ENCODE data around the gene UBE2L3. TPM values are rescaled to one million over a fixed set of nuclear protein-coding genes. Genes with fewer than 3 reads are reported as not detected.
"Not testable (repeated sequence)": the region's sequence is repeated elsewhere in the genome, so short reads cannot be mapped to it uniquely, and the experiment has no call there.

UBE2L3 gene
- polyA plus RNA-seq, 1 of the 3 experiments (the other 2 are of a cell fraction) = 41.2 TPM

DNA sequence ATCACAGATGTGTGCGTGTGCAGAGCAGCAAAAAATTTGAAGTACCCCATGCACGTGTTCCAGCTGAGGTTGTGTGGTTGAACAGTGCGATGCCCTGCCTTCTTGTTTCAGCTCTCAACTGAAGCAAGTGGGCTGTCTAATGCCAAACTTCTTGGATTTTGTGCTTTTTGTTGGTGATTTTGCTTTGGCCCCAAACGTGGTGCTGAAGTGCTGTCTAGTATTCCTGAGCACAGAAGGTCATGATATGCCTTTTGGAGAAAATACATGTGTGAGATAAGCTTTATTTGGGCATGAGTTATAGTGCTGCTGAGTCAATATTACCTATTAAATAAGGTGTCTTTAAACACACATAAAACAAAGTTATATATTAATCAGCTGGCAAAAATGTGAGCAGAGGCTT is 48.2 kb downstream of the UBE2L3 start:
- Histone ChIP-seq H3K79me2 (ENCODE audit: insufficient read depth) (peaks cover 100% of the 10 kb centered on the region), H3K4me3 (ENCODE audit: low read depth in 2 of 2, low read length in 1 of 2) (no peak overlapping the region), H3K9ac (no peak overlapping the region), H4K20me1 (ENCODE audit: insufficient read depth) (peaks cover 84% of the 10 kb centered on the region), H3K9me2 (no peaks in the 10 kb centered on the region), H3K27me3 (ENCODE audit: insufficient read depth) (no peaks in the 10 kb centered on the region), H2AFZ (ENCODE audit: low read depth) (no peak overlapping the region), H3K4me2 (no peak overlapping the region), H3K9me3 (no peaks in the 10 kb centered on the region), H3F3A (replicated peaks; ENCODE audit: insufficient read depth) (no peaks in the 10 kb centered on the region), H3K4me1 (ENCODE audit: control insufficient read depth in 1 of 2, insufficient read depth in 2 of 2, low read depth in 1 of 2, low read length in 1 of 2) (no peaks in the 10 kb centered on the region; a peak in 1 of 4 replicates), H3K27ac (ENCODE audit: low read depth in 2 of 2, low read length in 1 of 2) (no peak overlapping the region), H3K36me3 (replicated peaks in 1 of 2; ENCODE audit: control insufficient read depth in 1 of 2, insufficient read depth in 2 of 2, low read length in 1 of 2) (peaks cover 8 to 25% of the 10 kb centered on the region in 2 experiments)
- no peak for DNase-seq
- POLR2A ChIA-PET = no interaction called here
- 71% methylated on average over 4 of the region's 4 CpGs for WGBS (ENCODE audit: low lambda C conversion rate)
- no peak for TF ChIP-seq SIN3A (IDR thresholded peaks at IDR 0.05; ENCODE audit: borderline replicate concordance, low read depth, low read length)
- TF ChIP-seq RCOR1 (IDR thresholded peaks at IDR 0.05; ENCODE audit: low read length) = no peak
- no peak for TF ChIP-seq USF2 (IDR thresholded peaks at IDR 0.05; ENCODE audit: borderline replicate concordance, low read depth, low read length)
- TF ChIP-seq RFX5 (IDR thresholded peaks at IDR 0.05; ENCODE audit: low read length) = no peak
- TF ChIP-seq MEF2A (IDR thresholded peaks at IDR 0.05; ENCODE audit: borderline replicate concordance, low read depth) = no peak
- TF ChIP-seq FOXJ3 (CRISPR knock-in tag; IDR thresholded peaks at IDR 0.05) = no peak
- no peak for TF ChIP-seq SMC3 (IDR thresholded peaks at IDR 0.05; ENCODE audit: low read depth, low read length)
- no peak for TF ChIP-seq ELF1 (IDR thresholded peaks at IDR 0.05)
- no peak for TF ChIP-seq EZH2phosphoT487 (IDR thresholded peaks at IDR 0.05; ENCODE audit: borderline replicate concordance, low read depth)
- TF ChIP-seq, protein P1, sequence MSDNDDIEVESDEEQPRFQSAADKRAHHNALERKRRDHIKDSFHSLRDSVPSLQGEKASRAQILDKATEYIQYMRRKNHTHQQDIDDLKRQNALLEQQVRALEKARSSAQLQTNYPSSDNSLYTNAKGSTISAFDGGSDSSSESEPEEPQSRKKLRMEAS (IDR thresholded peaks at IDR 0.05; ENCODE audit: low read depth) = no peak
- CTCF ChIA-PET = interaction anchor here (0.6 to 3.3 kb wide), 3 partner anchors 9 to 27 kb away, joined by 3 to 19 read pairs (median 4); partner anchors contain the start of genes SDF2L1 and YDJC

DNA sequence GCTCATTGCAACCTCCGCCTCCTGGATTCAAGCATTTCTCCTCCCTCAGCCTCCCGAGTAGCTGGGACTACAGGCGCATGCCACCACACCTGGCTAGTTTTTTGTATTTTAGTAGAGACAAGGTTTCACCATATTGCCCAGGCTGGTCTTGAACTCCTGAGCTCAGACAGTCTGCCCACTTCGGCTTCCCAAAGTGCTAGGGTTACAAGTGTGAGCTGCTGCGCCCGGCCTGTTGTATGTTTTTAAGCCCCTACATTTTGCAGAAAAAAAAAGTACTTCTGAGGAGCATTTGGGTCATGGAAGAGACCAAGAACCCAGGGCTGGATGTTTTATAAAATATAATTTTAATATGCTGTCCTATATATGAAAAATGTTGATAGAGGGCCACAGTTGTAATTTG is 49.8 kb downstream of the UBE2L3 start:
- ChIA-PET POLR2A (interaction anchor here (1.4 kb wide), 1 partner anchor 11 kb away, joined by 6 read pairs; no protein-coding TSS in a partner anchor), CTCF (interaction anchor here (0.7 kb wide), 1 partner anchor 12 kb away, joined by 3 read pairs; no protein-coding TSS in a partner anchor)
- not testable (repeated sequence) for H3K9me2 ChIP-seq; H3K9ac ChIP-seq; H3F3A ChIP-seq (replicated peaks; ENCODE audit: insufficient read depth); H3K9me3 ChIP-seq; H2AFZ ChIP-seq (ENCODE audit: low read depth); H3K27me3 ChIP-seq (ENCODE audit: insufficient read depth); H3K4me3 ChIP-seq (ENCODE audit: low read depth in 2 of 2, low read length in 1 of 2); H3K4me1 ChIP-seq (ENCODE audit: control insufficient read depth in 1 of 2, insufficient read depth in 2 of 2, low read depth in 1 of 2, low read length in 1 of 2); DNase-seq; H3K4me2 ChIP-seq; H3K27ac ChIP-seq (ENCODE audit: low read depth in 2 of 2, low read length in 1 of 2)
- WGBS (ENCODE audit: low lambda C conversion rate) = 97% methylated on average over 6 of the region's 6 CpGs
- Histone ChIP-seq H3K36me3 (replicated peaks in 1 of 2; ENCODE audit: control insufficient read depth in 1 of 2, insufficient read depth in 2 of 2, low read length in 1 of 2) (peaks cover 14 to 25% of the 10 kb centered on the region in 2 experiments), H4K20me1 (ENCODE audit: insufficient read depth) (peaks cover 81% of the 10 kb centered on the region), H3K79me2 (ENCODE audit: insufficient read depth) (peaks cover 100% of the 10 kb centered on the region)

DNA sequence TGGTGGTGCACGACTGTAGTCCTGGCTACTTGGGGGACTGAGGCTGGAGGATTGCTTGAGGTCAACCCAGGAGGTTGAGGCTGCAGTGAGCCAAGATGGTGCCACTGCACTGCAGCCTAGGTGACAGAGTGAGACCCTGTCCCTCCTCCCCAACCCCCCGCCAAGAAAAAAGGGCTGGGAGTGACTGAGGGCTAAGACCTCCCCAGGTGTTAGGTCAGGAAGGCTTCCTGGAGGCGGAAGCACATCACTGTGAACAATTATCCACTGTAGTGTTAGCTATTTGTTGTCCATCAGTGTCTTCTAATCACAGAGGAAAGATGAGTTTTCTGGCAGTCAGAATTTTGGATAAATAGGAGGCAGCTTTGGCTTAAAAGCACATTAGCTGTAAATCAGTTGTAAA is 53.5 kb downstream of the UBE2L3 start:
- H3K9me3 ChIP-seq = no peaks in the 10 kb centered on the region
- no peak overlapping the region for H3K27ac ChIP-seq (ENCODE audit: low read depth in 2 of 2, low read length in 1 of 2)
- ChIA-PET CTCF (interaction anchor here (0.7 to 1.4 kb wide), 3 partner anchors 8 to 26 kb away, joined by 3 to 5 read pairs (median 4); partner anchors contain the start of gene SDF2L1), POLR2A (no interaction called here)
- TF ChIP-seq CTCF (IDR thresholded peaks at IDR 0.05) (no peak), RFX5 (IDR thresholded peaks at IDR 0.05; ENCODE audit: low read length) (no peak), EP300 (IDR thresholded peaks at IDR 0.05; ENCODE audit: borderline replicate concordance in 1 of 2, low read depth in 1 of 2, low read length in 1 of 2) (no peak)
- peaks cover 92% of the 10 kb centered on the region for H4K20me1 ChIP-seq (ENCODE audit: insufficient read depth)
- peaks cover 84% of the 10 kb centered on the region for H3K79me2 ChIP-seq (ENCODE audit: insufficient read depth)
- peaks cover 13% of the 10 kb centered on the region for H3F3A ChIP-seq (replicated peaks; ENCODE audit: insufficient read depth)
- H3K27me3 ChIP-seq (ENCODE audit: insufficient read depth) = no peaks in the 10 kb centered on the region
- no peak overlapping the region for H3K4me3 ChIP-seq (ENCODE audit: low read depth in 2 of 2, low read length in 1 of 2)
- H3K9ac ChIP-seq = no peak overlapping the region
- no peak for DNase-seq
- 100% methylated on average over 2 of the region's 3 CpGs for WGBS (ENCODE audit: low lambda C conversion rate)
- H3K4me1 ChIP-seq (ENCODE audit: control insufficient read depth in 1 of 2, insufficient read depth in 2 of 2, low read depth in 1 of 2, low read length in 1 of 2) = no peaks in the 10 kb centered on the region; a peak in 1 of 4 replicates
- no peaks in the 10 kb centered on the region for H3K9me2 ChIP-seq
- H3K4me2 ChIP-seq = no peak overlapping the region
- peaks cover 6 to 22% of the 10 kb centered on the region in 2 experiments for H3K36me3 ChIP-seq (replicated peaks in 1 of 2; ENCODE audit: control insufficient read depth in 1 of 2, insufficient read depth in 2 of 2, low read length in 1 of 2)
- H2AFZ ChIP-seq (ENCODE audit: low read depth) = no peak overlapping the region
